ENCODE results near the gene ZSWIM5. TPM values are rescaled to one million over a fixed set of nuclear protein-coding genes. Genes with fewer than 3 reads are reported as not detected.

The ZSWIM5 gene
- total and polyA plus RNA-seq, 9 of the 15 experiments (the other 6 are each of a cell fraction or from before 2014, with no cell fraction given), result under 0.01 to 0.07 (median 0.03) TPM; not detected in 3

GRCh38 chr1:45035631-45036301 is 170.6 kb downstream of the ZSWIM5 start (continued):
- peak; percentile 92 for TF ChIP-seq NCOR1 (IDR thresholded peaks at IDR 0.05)
- TF ChIP-seq SAP30 (IDR thresholded peaks at IDR 0.05; ENCODE audit: borderline replicate concordance, insufficient read depth, low read depth, low read length, poor library complexity, severe bottlenecking), result no peak
- TF ChIP-seq HDGF (IDR thresholded peaks at IDR 0.05), result no peak
- no peak for TF ChIP-seq ZNF551 (CRISPR knock-in tag; IDR thresholded peaks at IDR 0.05)
- no peak for TF ChIP-seq HMG20B (CRISPR knock-in tag; IDR thresholded peaks at IDR 0.05)
- no peak for TF ChIP-seq NKRF (IDR thresholded peaks at IDR 0.05; ENCODE audit: borderline replicate concordance)
- peak; percentile 65; the same call in 1 of the 2 replicates for TF ChIP-seq MITF (IDR thresholded peaks at IDR 0.05)
- no peak for TF ChIP-seq E2F3 (CRISPR knock-in tag; IDR thresholded peaks at IDR 0.05)
- no peak for TF ChIP-seq ARHGAP35 (IDR thresholded peaks at IDR 0.05; ENCODE audit: partially characterized antibody)
- TF ChIP-seq MYC (IDR thresholded peaks at IDR 0.05; ENCODE audit: low read depth, low read length), result peak; percentile 52; the same call in 1 of the 2 replicates
- TF ChIP-seq MYC (CRISPR knock-in tag; IDR thresholded peaks at IDR 0.05; ENCODE audit: borderline replicate concordance, low read depth), result no peak
- TF ChIP-seq SRSF7 (optimal IDR thresholded peaks at IDR 0.05; ENCODE audit: low read depth, low read length), result no peak
- TF ChIP-seq TFAP4 (CRISPR knock-in tag; IDR thresholded peaks at IDR 0.05; ENCODE audit: borderline replicate concordance), result peak; percentile 17; the same call in 1 of the 2 replicates
- no peak for TF ChIP-seq HOMEZ (CRISPR knock-in tag; IDR thresholded peaks at IDR 0.05)
- peak; percentile 61; the same call in 1 of the 2 replicates for TF ChIP-seq RREB1 (CRISPR knock-in tag; IDR thresholded peaks at IDR 0.05)
